Measurements from ENCODE around the gene C10orf62. TPM values are rescaled to one million over a fixed set of nuclear protein-coding genes. Genes with fewer than 3 reads are reported as not detected.

C10orf62 gene
- total and polyA plus RNA-seq, 9 of the 15 experiments (the other 6 are each of a cell fraction or from before 2014, with no cell fraction given), result not detected

- Histone ChIP-seq H3K36me3 (ENCODE audit: control insufficient read depth, insufficient read depth, low read length) (no peaks in the 10 kb centered on the region), H3K4me2 (ENCODE audit: insufficient read depth, low read length) (no peak overlapping the region), H3K9ac (ENCODE audit: insufficient read depth in 1 of 2, low read depth in 2 of 2, low read length in 2 of 2) (no peak overlapping the region), H3K27ac (ENCODE audit: extremely low read depth, low read depth, low read length) (no peak overlapping the region), H3K9me1 (ENCODE audit: control insufficient read depth, insufficient read depth, low read length) (no peaks in the 10 kb centered on the region), H3K4me3 (no peak overlapping the region), H3K27me3 (ENCODE audit: control insufficient read depth in 2 of 2, insufficient read depth in 2 of 2, low read length in 2 of 2) (no peaks in the 10 kb centered on the region), H3K4me1 (replicated peaks in 1 of 2; ENCODE audit: control insufficient read depth in 2 of 2, insufficient read depth in 2 of 2, low read length in 2 of 2) (peaks cover 0 to 13% of the 10 kb centered on the region in 2 experiments; a peak in 2 of 5 replicates), H2AFZ (ENCODE audit: low read depth, low read length) (no peak overlapping the region), H3K9me3 (replicated peaks; ENCODE audit: control insufficient read depth, insufficient read depth, low read depth, low read length) (no peaks in the 10 kb centered on the region), H4K20me1 (replicated peaks; ENCODE audit: control insufficient read depth, insufficient read depth, low read length) (no peaks in the 10 kb centered on the region), H3K79me2 (ENCODE audit: control insufficient read depth, insufficient read depth, low read length) (no peaks in the 10 kb centered on the region)
- no peak for DNase-seq (ENCODE audit: extremely low read depth in 1 of 4, low spot score in 3 of 4)
- ChIA-PET POLR2A (no interaction called here), CTCF (ENCODE audit: low intra/inter-chr PET ratio) (interaction anchor here (3.4 kb wide), 1 partner anchor 43 kb away, joined by 23 read pairs; no protein-coding TSS in a partner anchor)
- in situ Hi-C loops (cut with MboI), result no loop called here
- no peak for FAIRE-seq
- 61% methylated on average over 13 of the region's 33 CpGs for WGBS (ENCODE audit: insufficient coverage, low coverage, missing lambda C conversion rate)
- intact Hi-C loops (cut with micrococcal nuclease), result loop anchor here (5.0 to 10.0 kb wide), 2 partner anchors 115 to 162 kb away; partner anchors contain the start of gene AVPI1
- BruUV-seq (replicated peaks), result no TSS peak
- ATAC-seq, result no peak
- TF ChIP-seq RB1 (IDR thresholded peaks at IDR 0.05; ENCODE audit: low read depth) (no peak), ELF1 (tag; IDR thresholded peaks at IDR 0.05) (no peak), ZNF668 (CRISPR knock-in tag; IDR thresholded peaks at IDR 0.05) (no peak), SRSF9 (IDR thresholded peaks at IDR 0.05; ENCODE audit: borderline replicate concordance, low read depth, low read length) (no peak), LEF1 (IDR thresholded peaks at IDR 0.05) (no peak), GMEB1 (CRISPR knock-in tag; IDR thresholded peaks at IDR 0.05) (no peak), PTBP1 (IDR thresholded peaks at IDR 0.05; ENCODE audit: low read depth, low read length) (no peak), PHB (CRISPR knock-in tag; IDR thresholded peaks at IDR 0.05) (no peak), CEBPG (CRISPR knock-in tag; IDR thresholded peaks at IDR 0.05) (no peak), CEBPG (tag; conservative IDR thresholded peaks at IDR 0.05 in 1 of 2, IDR thresholded peaks at IDR 0.05 in 1 of 2) (no peak), ZNF239 (CRISPR knock-in tag; IDR thresholded peaks at IDR 0.05) (no peak), KHSRP (IDR thresholded peaks at IDR 0.05) (no peak), E2F1 (CRISPR knock-in tag; IDR thresholded peaks at IDR 0.05) (no peak), ZBTB26 (CRISPR knock-in tag; IDR thresholded peaks at IDR 0.05) (no peak), ETV1 (tag; conservative IDR thresholded peaks at IDR 0.05; ENCODE audit: low read depth) (no peak), ZNF175 (CRISPR knock-in tag; IDR thresholded peaks at IDR 0.05; ENCODE audit: low read depth) (no peak)
Measured at GRCh38 chr10:97570146-97570788, 19.3 kb upstream of the C10orf62 start.

All from K562 (cell line).